Dermis blood vessel endothelial cell (primary cell): ENCODE measurements around the gene PHOSPHO1. TPM values are rescaled to one million over a fixed set of nuclear protein-coding genes. Genes with fewer than 3 reads are reported as not detected.

Experiments used
- DNase-seq: peaks from one replicate; pipeline ENCODE4 v3.0.0; 2010
- total RNA-seq: library from RNA; depleted of rRNA; stranded (reverse); fragments of >200 nt; gene quantifications from 2 replicates; pipeline ENCODE4 v1.2.3, GENCODE V29; 2014

The PHOSPHO1 gene
- total RNA-seq, 1 donor from 2014 or later, result not detected

DNA sequence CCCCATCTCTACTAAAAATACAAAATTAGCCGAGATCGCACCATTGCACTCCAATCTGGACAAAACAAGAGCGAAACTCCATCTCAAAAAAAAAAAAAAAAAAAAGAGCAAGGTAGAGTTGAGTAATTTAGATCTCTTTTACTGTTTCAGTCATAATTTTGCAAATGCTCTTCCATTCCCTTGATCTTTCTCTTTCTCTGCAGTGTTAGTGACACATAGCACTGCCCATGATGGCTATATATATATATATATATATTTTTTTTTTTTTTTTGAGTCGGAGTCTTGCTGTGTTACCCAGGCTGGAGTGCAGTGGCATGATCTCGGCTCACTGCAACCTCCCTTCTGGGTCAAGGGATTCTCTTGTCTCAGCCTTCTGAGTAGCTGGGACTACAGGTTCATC, 12.2 kb upstream of the PHOSPHO1 start:
- DNase-seq, result no peak

DNA sequence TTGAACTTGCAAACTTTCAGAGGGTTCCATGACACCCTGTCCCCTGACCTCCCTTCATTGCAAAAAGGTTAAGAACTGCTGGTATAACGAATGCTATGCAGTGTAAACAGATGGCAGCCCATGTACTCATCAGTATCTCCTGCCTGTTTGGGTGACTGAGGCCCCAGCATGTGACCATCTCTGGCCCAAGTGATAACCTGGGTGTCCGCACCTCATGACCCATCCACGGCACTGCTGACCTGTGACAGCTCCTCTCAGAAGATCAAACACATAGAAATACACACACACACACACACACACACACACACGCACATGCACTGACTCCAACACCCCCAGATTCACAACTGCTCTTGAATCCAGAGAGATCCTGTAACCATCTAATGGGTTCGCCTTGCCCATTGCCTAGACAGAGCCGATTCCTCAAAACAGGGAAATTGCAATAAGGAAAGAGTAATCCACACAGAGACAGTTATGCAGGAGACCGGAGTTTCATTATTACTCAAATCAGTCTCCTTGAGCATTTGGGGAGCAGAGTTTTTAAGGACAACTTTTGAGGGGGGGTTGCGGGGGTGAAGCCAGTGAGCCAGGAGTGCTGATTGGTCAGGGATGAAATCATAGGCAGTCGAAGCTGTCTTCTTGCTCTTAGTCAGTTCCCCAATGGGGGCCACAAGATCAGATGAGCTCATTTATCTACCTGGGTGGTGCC, 11.3 kb upstream of the PHOSPHO1 start:
- no peak for DNase-seq

DNA sequence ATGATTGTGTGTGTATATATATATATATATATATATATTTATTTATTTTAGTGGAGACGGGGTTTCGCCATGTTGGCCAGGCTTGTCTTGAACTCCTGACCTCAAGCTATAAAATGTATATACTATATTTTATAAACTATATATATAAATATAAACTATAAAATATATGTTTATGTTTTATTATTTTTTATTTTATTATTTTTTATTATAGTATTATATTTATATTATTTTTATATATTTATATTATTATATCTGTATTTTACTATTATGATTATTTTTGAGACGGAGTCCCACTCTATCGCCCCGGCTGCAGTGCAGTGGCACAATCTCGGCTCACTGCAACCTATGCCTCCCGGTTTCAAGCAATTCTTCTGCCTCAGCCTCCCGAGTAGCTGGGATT, 10.5 kb upstream of the PHOSPHO1 start:
- no peak for DNase-seq

DNA sequence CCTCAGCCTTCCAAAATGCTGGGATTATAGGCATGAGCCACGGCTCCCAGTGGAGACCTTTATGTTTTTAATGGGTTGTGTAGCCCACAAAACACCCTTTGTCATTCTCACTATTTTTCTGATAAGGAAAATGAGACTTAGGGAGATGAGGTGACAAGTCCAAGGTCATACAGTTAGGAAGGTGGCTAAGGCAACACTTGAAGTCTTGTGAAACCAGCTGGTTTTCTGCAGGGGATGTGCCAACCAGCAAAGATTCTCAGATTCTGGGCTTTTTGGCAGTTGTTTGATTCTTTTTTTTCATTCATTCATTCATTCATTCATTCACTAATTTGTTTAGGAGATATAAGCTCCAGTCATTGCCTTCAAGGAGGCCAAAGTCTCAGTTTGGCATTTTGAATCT, 10.0 kb upstream of the PHOSPHO1 start:
- no peak for DNase-seq

DNA sequence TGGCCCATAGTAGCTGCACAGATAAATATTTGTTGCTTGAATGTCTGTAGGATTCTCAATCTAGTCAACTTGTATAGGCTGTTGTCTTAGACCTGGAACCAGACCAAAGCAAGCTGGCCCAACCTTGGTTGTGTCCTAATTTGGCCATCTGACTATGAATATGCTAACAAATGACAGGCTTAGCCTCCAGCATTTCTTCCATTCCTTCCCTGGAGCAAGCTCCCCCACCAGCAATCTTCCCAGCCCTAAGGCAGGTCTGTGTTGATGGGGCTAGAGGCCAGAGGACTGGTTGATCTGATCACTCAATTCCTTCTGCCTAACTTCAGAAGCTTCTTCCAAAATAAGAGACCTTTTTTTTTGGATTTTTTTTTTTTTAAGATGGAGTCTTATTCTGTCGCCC, 9.4 kb upstream of the PHOSPHO1 start:
- no peak for DNase-seq

DNA sequence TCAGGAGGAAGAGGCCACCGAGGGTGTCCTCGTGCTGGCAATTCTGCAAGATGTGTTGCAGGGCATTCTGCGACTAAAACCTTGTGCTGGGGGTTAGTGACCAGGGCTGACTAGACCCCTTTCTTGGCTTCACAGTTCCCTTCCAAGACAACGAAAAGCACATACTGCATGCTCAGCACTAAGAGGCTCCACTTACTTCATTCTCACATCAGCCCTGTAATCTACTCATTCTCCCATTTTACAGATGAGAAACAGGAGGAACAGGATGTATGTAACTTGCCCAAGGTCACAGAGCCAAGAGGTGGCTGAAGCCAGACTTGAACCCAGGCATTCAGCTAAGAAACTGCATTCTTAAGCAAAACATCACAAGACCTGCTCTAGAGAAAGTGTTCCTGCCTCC, 5.3 kb upstream of the PHOSPHO1 start:
- no peak for DNase-seq

DNA sequence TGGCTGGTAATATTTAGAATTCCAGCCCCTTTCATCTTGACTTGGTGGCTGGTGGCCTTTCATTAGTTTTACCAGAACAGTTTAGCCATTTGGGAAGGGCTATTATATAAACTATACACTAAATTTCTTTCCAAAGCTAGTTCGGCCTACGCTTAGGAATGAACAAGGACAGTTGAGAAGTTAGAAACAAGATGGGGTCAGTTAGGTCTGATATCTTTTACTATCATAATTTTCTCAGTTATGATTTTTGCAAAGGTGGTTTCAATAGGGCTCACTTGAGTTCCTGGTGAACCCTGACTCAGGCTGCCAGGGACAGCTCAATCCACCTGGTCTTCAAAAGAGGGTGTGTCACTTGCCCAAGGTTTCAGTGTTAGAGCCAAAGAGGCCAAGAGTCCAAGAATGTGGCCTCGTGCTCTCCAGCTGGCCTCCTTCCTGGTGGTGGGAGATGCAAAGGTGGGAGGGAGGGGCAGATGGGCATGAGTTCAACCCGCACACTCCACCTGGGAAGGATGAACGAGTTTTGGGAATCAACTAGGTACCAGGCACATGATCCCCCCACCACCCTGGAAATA, 4.0 kb upstream of the PHOSPHO1 start:
- no peak for DNase-seq

DNA sequence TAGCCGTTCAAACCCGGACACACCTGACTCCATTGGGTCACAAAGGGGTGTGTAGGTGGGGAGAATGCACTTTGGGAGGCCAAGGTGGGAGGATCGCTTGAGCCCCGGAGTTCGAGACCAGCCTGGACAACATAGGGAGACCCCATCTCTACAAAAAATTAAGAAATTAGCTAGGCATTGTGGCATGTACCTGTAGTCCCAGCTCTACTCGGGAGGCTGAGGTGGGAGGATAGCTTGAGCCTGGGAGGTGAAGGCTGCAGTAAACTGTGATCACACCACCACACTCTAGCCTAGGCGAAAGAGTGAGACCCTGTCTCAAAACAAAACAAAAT, 942 bp upstream of the PHOSPHO1 start:
- no peak for DNase-seq

DNA sequence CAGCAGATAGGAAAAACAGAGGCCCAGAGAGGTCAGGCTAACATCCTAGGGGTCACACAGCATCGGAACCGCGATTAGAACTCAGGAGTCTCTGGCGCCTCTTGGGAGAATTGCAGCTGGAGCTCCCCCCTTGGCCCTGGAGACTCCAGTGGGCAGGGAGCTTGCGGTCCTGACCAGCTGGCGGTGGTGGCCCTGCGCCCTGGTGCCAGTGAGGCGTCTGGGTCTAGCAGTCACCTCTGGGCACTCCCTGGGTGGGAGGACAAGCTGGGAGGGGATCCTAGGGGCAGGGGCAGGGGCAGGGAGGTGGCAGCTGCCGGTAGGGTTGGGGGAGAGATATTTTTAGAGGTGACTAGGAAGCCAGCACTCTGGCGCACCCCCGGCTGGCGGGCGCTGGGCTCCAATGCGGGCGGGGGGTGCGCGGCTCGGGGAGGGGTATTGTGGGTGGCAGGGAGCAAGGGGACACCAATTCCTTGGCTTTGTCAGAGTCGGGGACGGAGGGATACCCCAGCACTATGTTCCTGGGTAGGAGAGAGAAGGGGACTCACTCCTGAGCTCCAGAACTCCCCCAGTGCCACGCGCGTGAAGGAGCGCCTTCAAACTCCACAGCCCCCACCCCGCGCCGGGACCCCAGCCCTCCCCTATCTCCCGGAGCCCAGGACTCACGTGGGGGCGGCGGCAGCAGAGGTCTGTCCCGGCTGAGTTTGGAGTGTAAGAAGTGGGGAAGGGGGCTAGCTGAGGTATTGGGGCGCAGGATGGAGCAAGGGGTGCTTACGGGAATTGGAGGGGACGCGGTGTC, 584 bp downstream of the PHOSPHO1 start:
- DNase-seq, result no peak

DNA sequence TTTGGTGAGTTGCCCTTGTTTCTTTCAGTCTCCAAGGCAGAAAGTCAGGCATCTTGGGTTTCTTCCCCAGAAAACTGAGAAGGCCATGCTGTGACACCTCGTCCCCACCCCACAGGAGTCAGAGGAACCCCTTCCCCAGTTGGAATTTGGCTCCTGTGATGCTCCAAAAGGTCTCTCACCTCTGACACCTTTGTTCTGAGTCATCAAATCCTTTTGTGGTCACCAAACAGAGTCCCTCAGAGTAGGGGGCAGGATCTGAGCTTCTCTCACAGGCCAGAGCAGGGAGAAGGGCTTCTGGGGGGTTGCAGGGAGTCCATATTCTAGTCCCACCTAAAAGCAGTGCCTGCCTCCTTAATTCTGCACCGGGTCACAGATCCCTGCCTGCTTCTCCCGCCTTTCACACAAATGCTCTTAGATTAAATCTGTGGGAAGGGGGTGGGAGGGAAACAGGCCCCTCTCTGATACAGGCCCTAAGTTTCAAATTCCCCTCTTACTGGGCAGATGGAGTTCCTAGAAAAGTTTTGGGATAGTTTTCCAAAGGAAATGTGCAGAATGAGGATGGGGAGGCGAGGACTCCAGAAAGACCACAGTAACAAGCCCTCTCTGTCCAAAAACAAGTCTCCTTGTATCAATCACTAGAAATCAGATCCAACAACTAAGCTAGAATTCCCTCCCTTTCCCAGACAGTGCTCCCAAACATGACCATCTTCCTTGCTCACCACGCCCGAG, 1.3 kb downstream of the PHOSPHO1 start:
- no peak for DNase-seq

DNA sequence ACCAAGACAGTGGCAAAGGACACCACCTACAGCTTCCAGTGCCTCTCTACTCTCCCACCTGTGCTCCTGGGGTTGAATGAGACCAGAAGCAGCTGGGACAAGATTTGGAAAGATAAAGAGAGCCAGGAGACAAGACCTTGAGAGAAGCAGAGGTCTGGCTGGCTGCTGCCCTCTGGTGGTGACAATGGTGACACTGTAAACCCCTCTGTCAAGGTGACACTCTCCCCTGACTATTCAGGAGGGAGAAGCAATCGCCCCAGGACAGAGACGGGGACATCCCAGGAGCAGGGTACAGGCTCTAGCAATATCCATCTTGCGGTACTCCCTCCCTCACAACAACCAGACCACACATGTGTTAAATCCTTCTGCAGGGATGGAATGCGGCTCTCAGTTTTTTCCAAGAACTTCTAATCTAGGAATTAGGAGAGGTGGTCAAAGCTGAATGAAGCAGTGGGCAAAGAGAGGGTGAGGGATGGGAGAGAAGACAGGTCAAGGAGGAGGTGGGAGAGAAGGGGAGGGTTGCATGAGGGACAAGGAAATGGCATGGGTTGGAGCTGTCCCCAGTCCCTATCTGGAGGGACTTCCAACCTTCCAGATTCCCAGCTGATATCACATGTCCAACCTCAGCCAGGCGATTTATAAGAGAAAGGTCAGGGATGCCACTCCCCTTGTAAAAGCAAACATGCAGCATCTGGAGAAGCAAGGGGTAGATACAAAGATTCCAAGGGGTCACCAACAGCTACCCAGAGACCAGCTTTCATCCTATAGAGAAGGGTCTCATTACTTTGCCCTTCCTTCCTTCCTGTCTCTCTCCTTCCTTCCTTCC, 2.9 kb downstream of the PHOSPHO1 start:
- peak; percentile 85 for DNase-seq

DNA sequence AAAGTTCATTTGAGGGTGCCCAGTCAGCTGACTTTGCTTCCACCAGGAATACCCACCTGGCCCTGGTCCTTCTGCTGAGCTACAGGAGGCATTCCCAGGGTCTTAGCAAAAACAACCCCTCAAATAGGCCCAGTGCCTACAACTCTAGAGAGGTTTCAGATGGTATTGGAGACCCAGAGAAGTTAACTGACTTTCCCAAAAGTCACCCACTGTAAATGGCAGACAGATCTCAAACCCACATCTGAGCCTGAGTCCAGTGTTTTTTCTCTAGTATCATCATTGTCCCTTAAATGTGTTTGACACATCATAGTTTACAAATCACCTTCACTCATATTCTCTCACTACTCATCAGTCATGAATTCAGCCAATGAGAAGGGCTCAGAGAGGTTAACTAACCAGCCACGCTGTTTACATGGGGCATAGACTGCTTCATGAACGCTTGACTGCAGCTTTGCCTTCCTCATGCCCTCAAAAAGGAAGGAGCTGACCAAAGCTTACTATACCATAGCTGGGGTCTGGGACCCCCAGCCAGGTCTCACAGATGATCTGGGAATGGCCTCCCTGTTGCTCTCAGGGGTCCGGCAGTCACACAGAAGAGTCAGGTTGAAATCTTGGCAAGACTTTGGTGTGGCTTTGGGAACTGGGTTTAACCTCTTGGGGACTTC, 3.7 kb downstream of the PHOSPHO1 start:
- no peak for DNase-seq

DNA sequence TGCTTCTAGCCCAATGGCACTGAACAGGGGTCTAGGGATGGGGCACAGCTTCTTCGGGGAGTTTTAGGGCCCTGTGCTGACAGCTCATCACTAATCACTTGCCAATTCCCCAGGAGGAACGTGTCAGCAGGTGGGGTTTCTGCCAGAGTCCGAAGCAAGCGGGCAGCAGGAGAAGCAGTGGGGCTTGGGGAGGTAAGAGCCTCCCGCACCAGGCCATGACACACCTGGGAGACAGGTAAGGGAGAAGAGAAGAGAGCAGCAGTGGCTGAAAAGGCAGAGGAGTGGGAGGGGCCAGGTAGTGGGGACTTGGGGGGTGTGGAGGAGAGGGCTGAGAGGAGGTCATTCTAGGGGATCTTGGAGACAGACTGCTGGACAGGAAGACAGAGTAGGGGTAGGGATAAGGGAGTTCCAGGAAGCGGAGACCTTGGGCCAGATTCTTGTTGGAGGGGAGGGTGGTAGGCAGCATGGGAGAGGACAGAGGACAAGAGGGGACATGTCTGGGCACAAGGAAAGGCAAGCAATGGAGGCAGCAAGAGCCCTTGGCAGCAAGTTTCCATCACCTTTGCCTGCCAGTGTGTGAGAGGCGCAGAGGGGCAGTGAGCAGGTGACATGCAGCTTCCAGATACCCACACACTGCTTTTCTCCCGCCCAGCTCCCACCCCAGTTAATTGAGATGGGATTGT, 4.9 kb downstream of the PHOSPHO1 start:
- no peak for DNase-seq

DNA sequence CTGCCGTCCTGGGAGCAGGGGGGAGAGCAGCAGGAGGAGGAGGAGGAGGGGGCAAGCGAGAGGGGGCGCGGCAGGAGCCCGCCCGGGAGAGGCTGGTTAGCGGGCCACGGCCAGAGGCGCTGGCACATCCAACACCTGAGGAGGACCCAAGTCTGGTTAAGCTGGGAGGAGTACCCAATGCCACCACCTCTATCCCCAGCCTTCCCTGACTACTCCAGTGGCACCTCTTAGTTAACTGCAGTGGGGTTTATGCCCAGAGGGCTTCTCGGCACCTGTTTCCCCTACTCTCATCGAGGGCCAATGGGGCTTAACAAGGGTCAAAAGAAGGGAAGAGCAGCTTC, 5.6 kb downstream of the PHOSPHO1 start:
- no peak for DNase-seq

DNA sequence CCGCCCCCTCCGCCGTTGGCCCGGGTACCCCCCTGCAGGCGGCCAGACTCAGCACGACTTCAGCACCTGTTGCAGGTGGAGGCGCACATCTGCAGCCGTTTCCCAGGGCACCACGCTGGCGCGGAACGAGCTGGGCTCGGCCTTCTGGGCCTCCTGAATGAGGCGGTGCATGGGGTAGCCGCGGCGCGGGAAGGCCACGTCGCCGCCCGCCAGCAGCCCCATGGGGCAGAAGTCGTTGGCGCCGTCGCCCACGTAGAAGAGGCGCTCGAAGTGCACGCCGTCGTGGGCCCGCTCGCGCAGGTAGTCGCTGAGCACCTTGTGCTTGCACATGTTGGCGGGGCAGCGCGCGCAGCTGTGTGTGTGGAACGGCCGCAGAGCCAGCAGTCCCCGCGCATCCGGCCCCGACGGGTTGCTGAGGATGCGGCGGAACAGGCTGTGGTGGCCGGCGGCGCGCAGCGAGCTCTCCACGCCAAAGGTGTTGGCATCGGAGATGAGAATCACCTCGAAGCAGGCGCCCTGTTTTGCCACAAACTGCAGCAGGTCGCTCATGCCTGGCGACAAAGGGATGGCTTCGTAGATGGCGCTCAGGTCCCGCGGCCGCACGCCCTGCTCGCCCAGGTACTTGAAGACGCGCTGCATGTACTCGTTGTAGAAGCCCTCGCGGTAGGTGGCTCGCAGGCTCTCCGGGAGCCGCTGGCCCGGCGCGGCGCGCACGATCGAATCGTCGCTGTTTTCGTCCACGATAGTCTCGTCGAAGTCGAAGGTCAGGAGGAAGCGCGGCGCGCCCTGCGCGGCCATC, 6.2 kb downstream of the PHOSPHO1 start:
- DNase-seq, result peak; percentile 34

DNA sequence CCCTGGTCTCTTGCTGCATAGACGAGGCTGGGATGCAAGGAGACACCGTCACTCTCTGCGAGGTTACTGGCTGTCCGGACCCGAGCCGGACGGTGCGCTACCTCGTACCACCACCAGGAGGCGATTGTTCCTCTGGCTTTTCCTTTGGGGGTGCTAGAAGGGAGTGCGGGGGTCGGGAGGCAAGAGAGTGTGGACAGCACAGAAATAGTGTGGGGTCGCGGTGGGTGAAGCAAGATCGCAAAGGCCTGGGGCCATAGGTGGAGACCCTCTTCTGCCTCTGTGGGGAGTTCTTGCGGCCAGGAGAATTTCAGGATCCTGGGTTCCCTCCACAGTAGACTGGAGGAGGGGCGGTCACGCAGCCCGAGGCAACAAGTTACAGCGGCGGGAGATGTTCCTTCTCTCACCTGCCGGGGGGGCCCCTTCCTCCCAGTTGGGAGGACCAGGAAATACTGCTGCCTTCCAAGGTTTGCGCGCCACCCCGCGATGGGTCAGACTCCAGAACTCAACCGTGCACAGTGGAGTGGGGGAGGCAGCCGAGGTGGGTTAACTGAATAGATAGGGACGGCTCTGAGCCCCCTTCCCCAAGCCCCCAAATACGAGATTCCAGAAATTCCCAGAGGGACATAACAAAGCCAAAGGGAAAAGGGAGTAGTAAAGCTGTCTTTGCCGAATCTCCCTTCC, 6.9 kb downstream of the PHOSPHO1 start:
- peak; percentile 60 for DNase-seq

DNA sequence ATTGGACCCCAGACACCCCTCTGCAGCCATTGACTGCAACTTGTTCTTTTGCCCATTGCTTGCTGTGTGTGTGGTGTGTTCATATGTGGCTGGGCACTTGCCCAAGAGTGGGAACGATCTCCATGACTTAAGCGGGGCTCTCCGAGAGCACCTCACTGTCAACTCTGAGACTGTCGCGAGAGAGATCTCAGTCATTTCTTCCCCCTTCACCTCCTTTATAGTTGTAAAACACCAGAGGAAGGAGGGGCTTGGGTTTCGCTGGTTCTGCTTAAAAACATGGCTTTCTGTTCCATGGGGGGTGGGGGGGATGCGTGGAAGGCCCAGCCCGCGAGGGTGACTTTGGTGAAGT, 7.4 kb downstream of the PHOSPHO1 start:
- no peak for DNase-seq

DNA sequence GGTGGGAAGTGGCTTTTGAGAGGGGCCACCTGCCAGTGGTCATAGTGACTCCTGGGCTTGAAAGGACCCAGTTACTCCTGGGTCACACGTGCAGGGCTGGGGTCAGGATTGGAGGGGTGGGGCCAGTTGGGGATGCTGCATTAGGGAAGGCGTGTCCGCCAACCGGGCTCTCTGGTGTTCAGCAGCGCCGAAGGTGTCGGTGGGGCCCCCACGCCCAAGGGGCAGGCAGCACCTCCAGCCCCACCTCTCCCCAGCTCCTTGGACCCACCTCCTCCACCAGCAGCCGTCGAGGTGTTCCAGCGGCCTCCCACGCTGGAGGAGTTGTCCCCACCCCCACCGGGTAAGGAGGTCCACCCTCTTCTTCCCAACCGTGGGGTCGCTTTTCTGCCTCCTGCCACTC, 10.6 kb downstream of the PHOSPHO1 start:
- no peak for DNase-seq

DNA sequence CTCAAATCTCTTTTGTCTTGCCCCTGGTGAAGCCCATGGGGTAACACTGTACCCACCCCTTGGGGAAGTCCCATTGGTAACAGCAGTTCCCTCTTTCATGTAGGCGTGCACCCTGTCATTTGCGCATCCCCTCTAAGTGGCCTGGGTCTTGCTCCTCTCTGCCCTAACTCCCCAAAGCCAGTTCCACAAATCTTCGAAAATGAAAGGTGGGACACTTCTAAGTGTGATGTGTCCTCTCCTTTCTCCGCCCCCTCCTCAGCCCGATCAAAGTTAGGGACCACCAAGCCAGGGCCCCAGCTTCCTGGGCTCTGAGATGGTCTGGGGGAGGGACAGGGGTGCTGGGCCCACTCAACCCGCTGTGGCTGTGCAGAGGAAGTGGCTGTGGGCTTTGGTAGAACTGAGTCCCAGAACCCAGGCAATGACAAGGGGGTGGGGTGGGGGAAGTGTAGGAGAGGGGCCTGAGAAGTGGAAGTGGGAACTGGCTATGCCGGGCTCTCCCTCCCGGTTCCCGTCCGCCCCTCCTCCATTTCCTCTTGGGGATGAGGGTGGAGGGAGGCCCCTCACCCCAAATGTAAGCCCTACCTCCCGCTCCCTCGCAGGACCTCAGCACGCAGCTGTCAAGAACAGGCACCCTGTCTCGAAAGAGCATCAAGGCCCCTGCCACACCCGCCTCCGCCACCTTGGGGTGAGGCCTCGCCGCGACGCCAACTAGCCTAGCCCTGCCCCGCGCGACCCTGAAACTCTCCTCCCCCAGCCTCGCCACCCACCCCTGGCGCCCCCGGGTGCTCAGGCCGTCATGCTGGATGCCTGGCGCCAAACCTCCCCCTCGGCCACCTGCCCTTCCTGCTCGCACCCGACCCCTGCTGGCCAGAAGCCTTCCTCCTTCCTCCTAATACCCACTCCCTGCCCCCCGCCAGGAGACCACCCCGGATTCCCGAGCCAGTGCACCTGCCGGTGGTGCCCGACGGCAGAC, 11.4 kb downstream of the PHOSPHO1 start:
- DNase-seq, result no peak
